ENCODE data around the gene TPM1. TPM values are rescaled to one million over a fixed set of nuclear protein-coding genes. Genes with fewer than 3 reads are reported as not detected.
"Not testable (repeated sequence)": the region's sequence is repeated elsewhere in the genome, so short reads cannot be mapped to it uniquely, and the experiment has no call there.

Gene TPM1
- total and polyA plus RNA-seq, 2 experiments from 2014 or later, result 291 to 353 TPM

DNA sequence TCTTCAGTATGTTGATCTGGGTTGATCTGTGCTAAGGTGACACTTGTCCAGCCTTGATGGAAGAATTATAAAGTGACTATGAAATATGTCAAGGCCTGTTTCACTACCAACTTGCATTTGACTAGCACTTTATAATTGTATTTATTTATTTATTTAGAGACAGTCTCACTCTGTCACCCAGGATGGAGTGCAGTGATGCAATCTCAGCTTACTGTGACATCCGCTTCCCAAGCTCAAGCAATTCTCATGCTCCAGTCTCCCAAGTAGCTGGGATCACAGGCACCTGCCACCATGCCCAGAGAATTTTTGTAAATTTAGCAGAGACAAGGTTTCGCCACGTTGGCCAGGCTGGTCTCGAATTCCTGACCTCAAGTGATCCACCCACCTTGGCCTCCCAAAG lies 53.6 kb downstream of the TPM1 start:
- no peak overlapping the region for H3K27ac ChIP-seq
- H4K20me1 ChIP-seq (ENCODE audit: insufficient read depth, poor library complexity, severe bottlenecking), result no peaks in the 10 kb centered on the region
- H3K36me3 ChIP-seq (replicated peaks; ENCODE audit: insufficient read depth, low read depth), result no peaks in the 10 kb centered on the region
- TF ChIP-seq, protein P1, sequence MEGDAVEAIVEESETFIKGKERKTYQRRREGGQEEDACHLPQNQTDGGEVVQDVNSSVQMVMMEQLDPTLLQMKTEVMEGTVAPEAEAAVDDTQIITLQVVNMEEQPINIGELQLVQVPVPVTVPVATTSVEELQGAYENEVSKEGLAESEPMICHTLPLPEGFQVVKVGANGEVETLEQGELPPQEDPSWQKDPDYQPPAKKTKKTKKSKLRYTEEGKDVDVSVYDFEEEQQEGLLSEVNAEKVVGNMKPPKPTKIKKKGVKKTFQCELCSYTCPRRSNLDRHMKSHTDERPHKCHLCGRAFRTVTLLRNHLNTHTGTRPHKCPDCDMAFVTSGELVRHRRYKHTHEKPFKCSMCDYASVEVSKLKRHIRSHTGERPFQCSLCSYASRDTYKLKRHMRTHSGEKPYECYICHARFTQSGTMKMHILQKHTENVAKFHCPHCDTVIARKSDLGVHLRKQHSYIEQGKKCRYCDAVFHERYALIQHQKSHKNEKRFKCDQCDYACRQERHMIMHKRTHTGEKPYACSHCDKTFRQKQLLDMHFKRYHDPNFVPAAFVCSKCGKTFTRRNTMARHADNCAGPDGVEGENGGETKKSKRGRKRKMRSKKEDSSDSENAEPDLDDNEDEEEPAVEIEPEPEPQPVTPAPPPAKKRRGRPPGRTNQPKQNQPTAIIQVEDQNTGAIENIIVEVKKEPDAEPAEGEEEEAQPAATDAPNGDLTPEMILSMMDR (IDR thresholded peaks at IDR 0.05; ENCODE audit: poor library complexity), result no peak
- no peak for TF ChIP-seq EZH2 (IDR thresholded peaks at IDR 0.05; ENCODE audit: borderline replicate concordance)
- TF ChIP-seq EZH2phosphoT487 (IDR thresholded peaks at IDR 0.05; ENCODE audit: low read depth, severe bottlenecking, unreplicated experiment), result no peak
- no peak overlapping the region for H3K4me3 ChIP-seq
- no peaks in the 10 kb centered on the region for H3K79me2 ChIP-seq
- H3K27me3 ChIP-seq, result no peaks in the 10 kb centered on the region
- H3K4me1 ChIP-seq (ENCODE audit: insufficient read depth), result no peaks in the 10 kb centered on the region
- H3K9me3 ChIP-seq (ENCODE audit: low read depth), result no peaks in the 10 kb centered on the region
- no peak overlapping the region for H2AFZ ChIP-seq
- DNase-seq (ENCODE audit: low spot score), result no peak
- 88% methylated on average over 4 of the region's 4 CpGs for WGBS (ENCODE audit: low lambda C conversion rate, missing lambda C conversion rate)
- H3K9me2 ChIP-seq (replicated peaks; ENCODE audit: insufficient read depth), result no peaks in the 10 kb centered on the region
- no peak overlapping the region for H3K4me2 ChIP-seq

DNA sequence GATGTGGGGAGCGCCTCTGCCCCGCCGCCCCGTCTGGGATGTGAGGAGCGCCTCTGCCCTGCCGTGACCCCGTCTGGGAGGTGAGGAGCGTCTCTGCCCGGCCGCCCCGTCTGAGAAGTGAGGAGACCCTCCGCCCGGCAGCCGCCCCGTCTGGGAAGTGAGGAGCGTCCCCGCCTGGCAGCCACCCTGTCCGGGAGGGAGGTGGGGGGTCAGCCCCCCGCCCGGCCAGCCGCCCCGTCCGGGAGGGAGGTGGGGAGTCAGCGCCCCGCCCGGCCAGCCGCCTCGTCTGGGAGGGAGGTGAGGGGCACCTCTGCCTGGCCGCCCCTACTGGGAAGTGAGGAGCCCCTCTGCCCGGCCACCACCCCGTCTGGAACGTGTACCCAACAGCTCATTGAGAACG lies 56.4 kb downstream of the TPM1 start:
- not testable (repeated sequence) for H3K27me3 ChIP-seq; H4K20me1 ChIP-seq (ENCODE audit: insufficient read depth, poor library complexity, severe bottlenecking); H3K79me2 ChIP-seq; H3K9me3 ChIP-seq (ENCODE audit: low read depth); H3K4me3 ChIP-seq; H3K4me1 ChIP-seq (ENCODE audit: insufficient read depth); DNase-seq (ENCODE audit: low spot score); H3K36me3 ChIP-seq (replicated peaks; ENCODE audit: insufficient read depth, low read depth); H3K9me2 ChIP-seq (replicated peaks; ENCODE audit: insufficient read depth); H3K27ac ChIP-seq; H3K4me2 ChIP-seq; H2AFZ ChIP-seq
- WGBS (ENCODE audit: low lambda C conversion rate, missing lambda C conversion rate), result 94% methylated on average over 6 of the region's 33 CpGs

DNA sequence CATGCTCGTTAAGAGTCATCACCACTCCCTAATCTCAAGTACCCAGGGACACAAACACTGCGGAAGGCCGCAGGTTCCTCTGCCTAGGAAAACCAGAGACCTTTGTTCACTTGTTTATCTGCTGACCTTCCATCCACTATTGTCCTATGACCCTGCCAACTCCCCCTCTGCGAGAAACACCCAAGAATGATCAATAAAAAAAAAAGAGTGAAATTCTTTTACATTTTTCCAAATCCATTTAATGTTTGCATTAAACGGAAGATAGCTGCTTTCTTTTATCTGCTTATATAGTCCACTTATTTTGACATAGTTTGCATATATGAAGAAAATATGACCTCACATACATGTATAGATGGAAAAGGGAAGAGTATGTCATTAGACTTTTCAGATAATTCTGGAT lies 57.0 kb downstream of the TPM1 start:
- DNase-seq (ENCODE audit: low spot score); H3K79me2 ChIP-seq; H4K20me1 ChIP-seq (ENCODE audit: insufficient read depth, poor library complexity, severe bottlenecking): not testable (repeated sequence)

DNA sequence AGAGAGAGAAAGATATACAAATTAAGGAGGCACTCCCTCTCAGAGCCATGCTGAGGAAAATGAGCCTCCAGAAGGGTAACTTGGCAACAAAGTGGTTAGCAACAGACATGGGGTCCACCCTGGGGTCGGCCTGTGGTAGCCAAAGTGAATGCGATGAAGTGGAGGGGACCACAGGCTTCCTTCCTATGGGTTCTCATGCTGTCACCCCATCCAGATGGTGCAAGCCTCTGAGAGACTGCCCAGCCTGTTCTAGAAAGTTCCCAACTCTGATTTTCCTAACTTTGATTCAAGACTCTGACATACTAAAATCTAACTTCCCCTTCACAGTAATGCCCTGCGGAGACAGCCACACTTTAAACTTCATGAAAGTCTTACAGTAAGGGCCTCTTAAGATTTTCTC lies 60.9 kb downstream of the TPM1 start:
- H4K20me1 ChIP-seq (ENCODE audit: insufficient read depth, poor library complexity, severe bottlenecking), result no peaks in the 10 kb centered on the region
- H3K27ac ChIP-seq, result no peak overlapping the region
- no peaks in the 10 kb centered on the region for H3K9me2 ChIP-seq (replicated peaks; ENCODE audit: insufficient read depth)
- 98% methylated on average over 3 of the region's 3 CpGs for WGBS (ENCODE audit: low lambda C conversion rate, missing lambda C conversion rate)
- H3K4me2 ChIP-seq, result no peak overlapping the region
- DNase-seq (ENCODE audit: low spot score), result no peak
- no peaks in the 10 kb centered on the region for H3K79me2 ChIP-seq
- no peaks in the 10 kb centered on the region for H3K36me3 ChIP-seq (replicated peaks; ENCODE audit: insufficient read depth, low read depth)
- no peaks in the 10 kb centered on the region for H3K27me3 ChIP-seq
- H3K9me3 ChIP-seq (ENCODE audit: low read depth), result no peaks in the 10 kb centered on the region
- TF ChIP-seq EZH2 (IDR thresholded peaks at IDR 0.05; ENCODE audit: borderline replicate concordance) (no peak), EZH2phosphoT487 (IDR thresholded peaks at IDR 0.05; ENCODE audit: low read depth, severe bottlenecking, unreplicated experiment) (no peak)
- TF ChIP-seq, protein P1 (IDR thresholded peaks at IDR 0.05; ENCODE audit: poor library complexity), result no peak
- H3K4me1 ChIP-seq (ENCODE audit: insufficient read depth), result peaks cover 3% of the 10 kb centered on the region
- no peak overlapping the region for H3K4me3 ChIP-seq
- no peak overlapping the region for H2AFZ ChIP-seq

More for the DNA sequence above, 57.0 kb downstream of the TPM1 start:
- H3K4me3 ChIP-seq; H3K27ac ChIP-seq; H3K9me2 ChIP-seq (replicated peaks; ENCODE audit: insufficient read depth); H3K4me2 ChIP-seq; H3K27me3 ChIP-seq; H3K4me1 ChIP-seq (ENCODE audit: insufficient read depth); H3K36me3 ChIP-seq (replicated peaks; ENCODE audit: insufficient read depth, low read depth); H2AFZ ChIP-seq; H3K9me3 ChIP-seq (ENCODE audit: low read depth): not testable (repeated sequence)
- 63% methylated on average over 5 of the region's 5 CpGs for WGBS (ENCODE audit: low lambda C conversion rate, missing lambda C conversion rate)

DNA sequence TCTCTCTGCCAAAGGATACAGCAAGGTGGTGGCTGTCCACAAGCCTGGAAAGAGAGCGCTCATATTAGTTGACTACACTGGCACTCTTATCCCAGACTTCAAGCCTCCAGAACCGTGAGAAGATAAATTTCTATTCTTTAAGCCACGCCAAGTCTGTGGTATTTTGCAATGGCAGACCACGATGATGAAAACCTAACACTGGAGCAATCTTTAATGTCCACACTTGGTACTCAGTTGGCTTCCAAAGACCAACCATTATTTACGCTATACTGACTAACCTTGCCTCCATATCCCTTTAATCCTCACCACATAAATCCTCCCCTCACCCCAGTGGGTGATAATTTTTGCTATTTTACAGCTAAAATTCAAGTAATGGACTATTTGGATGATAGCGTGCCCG lies 62.2 kb downstream of the TPM1 start:
- no peak overlapping the region for H3K4me3 ChIP-seq
- no peaks in the 10 kb centered on the region for H3K36me3 ChIP-seq (replicated peaks; ENCODE audit: insufficient read depth, low read depth)
- no peaks in the 10 kb centered on the region for H3K9me2 ChIP-seq (replicated peaks; ENCODE audit: insufficient read depth)
- no peak for DNase-seq (ENCODE audit: low spot score)
- WGBS (ENCODE audit: low lambda C conversion rate, missing lambda C conversion rate), result 77% methylated on average over 7 of the region's 7 CpGs
- H3K27me3 ChIP-seq, result no peaks in the 10 kb centered on the region
- no peaks in the 10 kb centered on the region for H3K9me3 ChIP-seq (ENCODE audit: low read depth)
- H3K4me1 ChIP-seq (ENCODE audit: insufficient read depth), result peaks cover 11% of the 10 kb centered on the region
- no peak overlapping the region for H3K4me2 ChIP-seq
- no peaks in the 10 kb centered on the region for H4K20me1 ChIP-seq (ENCODE audit: insufficient read depth, poor library complexity, severe bottlenecking)
- TF ChIP-seq EZH2 (IDR thresholded peaks at IDR 0.05; ENCODE audit: borderline replicate concordance) (no peak), EZH2phosphoT487 (IDR thresholded peaks at IDR 0.05; ENCODE audit: low read depth, severe bottlenecking, unreplicated experiment) (no peak)
- TF ChIP-seq, protein P1 (IDR thresholded peaks at IDR 0.05; ENCODE audit: poor library complexity), result no peak
- no peaks in the 10 kb centered on the region for H3K79me2 ChIP-seq
- no peak overlapping the region for H2AFZ ChIP-seq
- no peak overlapping the region for H3K27ac ChIP-seq

DNA sequence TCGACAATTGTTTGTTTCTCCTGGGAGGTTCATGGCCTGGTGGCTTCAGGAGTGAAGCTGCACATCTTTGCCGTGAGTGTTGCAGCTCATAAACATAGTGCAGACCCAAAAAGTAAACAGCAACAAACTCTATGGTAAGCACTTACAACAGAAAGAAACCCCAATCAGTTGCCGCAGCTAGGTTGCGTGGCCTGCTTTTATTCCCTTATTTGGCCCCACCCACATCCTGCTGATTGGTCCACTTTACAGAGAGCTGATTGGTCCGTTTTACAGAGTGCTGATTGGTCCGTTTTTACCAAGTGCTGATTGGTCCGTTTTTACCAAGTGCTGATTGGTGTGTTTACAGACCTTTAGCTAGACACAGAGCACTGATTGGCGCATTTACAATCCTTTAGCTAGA lies 62.8 kb downstream of the TPM1 start:
- not testable (repeated sequence) for H3K4me3 ChIP-seq; H3K27me3 ChIP-seq; H4K20me1 ChIP-seq (ENCODE audit: insufficient read depth, poor library complexity, severe bottlenecking); DNase-seq (ENCODE audit: low spot score); H3K9me3 ChIP-seq (ENCODE audit: low read depth); H3K9me2 ChIP-seq (replicated peaks; ENCODE audit: insufficient read depth); H3K4me2 ChIP-seq; H3K79me2 ChIP-seq; H3K27ac ChIP-seq; H2AFZ ChIP-seq; H3K36me3 ChIP-seq (replicated peaks; ENCODE audit: insufficient read depth, low read depth)
- H3K4me1 ChIP-seq (ENCODE audit: insufficient read depth), result peaks cover 11% of the 10 kb centered on the region
- 79% methylated on average over 8 of the region's 8 CpGs for WGBS (ENCODE audit: low lambda C conversion rate, missing lambda C conversion rate)
